ENCODE measurements around the gene KLB.

- TF ChIP-seq POLR2AphosphoS5 (IDR thresholded peaks at IDR 0.05; ENCODE audit: low read depth) (no peak), CTCF (IDR thresholded peaks at IDR 0.05; ENCODE audit: insufficient read depth, low read length) (no peak), REST (IDR thresholded peaks at IDR 0.05; ENCODE audit: insufficient replicate concordance, low read depth) (no peak), GABPA (IDR thresholded peaks at IDR 0.05; ENCODE audit: low read depth) (no peak)
Observed at GRCh38 chr4:39495446-39496213, 88.9 kb downstream of the KLB start.
